ENCODE results near the gene AR. TPM values are rescaled to one million over a fixed set of nuclear protein-coding genes. Genes with fewer than 3 reads are reported as not detected.

The AR gene
- total RNA-seq, 1 experiment from 2014 or later = 1.7 TPM

DNA sequence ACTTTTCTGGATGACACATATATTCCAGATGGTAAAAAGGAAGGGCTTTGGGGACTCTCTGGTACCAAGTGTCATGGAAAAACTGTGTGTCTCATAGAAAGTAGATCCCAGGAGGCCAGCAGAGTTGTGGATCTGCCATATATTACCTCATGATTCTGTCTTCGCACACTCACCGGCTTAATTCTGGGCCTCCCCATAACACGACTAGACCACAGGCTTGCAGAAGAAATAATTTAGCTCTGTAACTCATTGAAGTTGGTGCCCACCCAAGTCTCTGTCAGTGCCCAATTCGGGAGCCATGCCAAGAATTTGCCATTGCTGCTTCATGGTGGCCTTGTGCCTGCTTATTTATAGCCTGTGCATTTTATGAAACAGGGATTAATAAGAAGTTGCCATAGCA lies 104.5 kb downstream of the AR start:
- Histone ChIP-seq H4K20me1 (ENCODE audit: insufficient read depth) (no peaks in the 10 kb centered on the region), H3K27ac (no peak overlapping the region), H3K9me3 (ENCODE audit: insufficient read depth, low read depth) (no peaks in the 10 kb centered on the region), H3K4me1 (replicated peaks; ENCODE audit: insufficient read depth) (no peaks in the 10 kb centered on the region), H3K79me2 (ENCODE audit: low read depth) (no peaks in the 10 kb centered on the region), H3K4me2 (no peak overlapping the region), H3K27me3 (ENCODE audit: insufficient read depth, low read depth) (no peaks in the 10 kb centered on the region), H3K36me3 (ENCODE audit: low read depth) (no peaks in the 10 kb centered on the region), H2AFZ (no peak overlapping the region), H3K9me2 (ENCODE audit: insufficient read depth) (no peaks in the 10 kb centered on the region), H3F3A (ENCODE audit: insufficient read depth, low read depth) (no peaks in the 10 kb centered on the region), H3K4me3 (no peak overlapping the region)
- CTCF ChIA-PET = no interaction called here
- intact Hi-C loops (cut with micrococcal nuclease; ENCODE audit: unreplicated experiment) = no loop called here
- DNase-seq = no peak
- TF ChIP-seq, protein P1, sequence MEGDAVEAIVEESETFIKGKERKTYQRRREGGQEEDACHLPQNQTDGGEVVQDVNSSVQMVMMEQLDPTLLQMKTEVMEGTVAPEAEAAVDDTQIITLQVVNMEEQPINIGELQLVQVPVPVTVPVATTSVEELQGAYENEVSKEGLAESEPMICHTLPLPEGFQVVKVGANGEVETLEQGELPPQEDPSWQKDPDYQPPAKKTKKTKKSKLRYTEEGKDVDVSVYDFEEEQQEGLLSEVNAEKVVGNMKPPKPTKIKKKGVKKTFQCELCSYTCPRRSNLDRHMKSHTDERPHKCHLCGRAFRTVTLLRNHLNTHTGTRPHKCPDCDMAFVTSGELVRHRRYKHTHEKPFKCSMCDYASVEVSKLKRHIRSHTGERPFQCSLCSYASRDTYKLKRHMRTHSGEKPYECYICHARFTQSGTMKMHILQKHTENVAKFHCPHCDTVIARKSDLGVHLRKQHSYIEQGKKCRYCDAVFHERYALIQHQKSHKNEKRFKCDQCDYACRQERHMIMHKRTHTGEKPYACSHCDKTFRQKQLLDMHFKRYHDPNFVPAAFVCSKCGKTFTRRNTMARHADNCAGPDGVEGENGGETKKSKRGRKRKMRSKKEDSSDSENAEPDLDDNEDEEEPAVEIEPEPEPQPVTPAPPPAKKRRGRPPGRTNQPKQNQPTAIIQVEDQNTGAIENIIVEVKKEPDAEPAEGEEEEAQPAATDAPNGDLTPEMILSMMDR (conservative IDR thresholded peaks at IDR 0.05) = no peak
- no peak for TF ChIP-seq EZH2 (IDR thresholded peaks at IDR 0.05; ENCODE audit: low read depth)
- no TSS peak for BruUV-seq (replicated peaks)
- POLR2A ChIA-PET (ENCODE audit: unreplicated experiment) = no interaction called here

- Histone ChIP-seq H3K27me3 (ENCODE audit: insufficient read depth, low read depth) (no peaks in the 10 kb centered on the region), H3K27ac (no peak overlapping the region), H4K20me1 (ENCODE audit: insufficient read depth) (no peaks in the 10 kb centered on the region), H2AFZ (no peak overlapping the region), H3K36me3 (ENCODE audit: low read depth) (no peaks in the 10 kb centered on the region), H3F3A (ENCODE audit: insufficient read depth, low read depth) (no peaks in the 10 kb centered on the region), H3K79me2 (ENCODE audit: low read depth) (no peaks in the 10 kb centered on the region), H3K9me3 (ENCODE audit: insufficient read depth, low read depth) (no peaks in the 10 kb centered on the region), H3K4me2 (no peak overlapping the region), H3K9me2 (ENCODE audit: insufficient read depth) (no peaks in the 10 kb centered on the region), H3K4me1 (replicated peaks; ENCODE audit: insufficient read depth) (no peaks in the 10 kb centered on the region), H3K4me3 (no peak overlapping the region)
- TF ChIP-seq, protein P1 (conservative IDR thresholded peaks at IDR 0.05) = no peak
- TF ChIP-seq EZH2 (IDR thresholded peaks at IDR 0.05; ENCODE audit: low read depth) = no peak
- intact Hi-C loops (cut with micrococcal nuclease; ENCODE audit: unreplicated experiment) = no loop called here
- no peak for DNase-seq
- ChIA-PET CTCF (no interaction called here), POLR2A (ENCODE audit: unreplicated experiment) (no interaction called here)
- BruUV-seq (replicated peaks) = no TSS peak
Measured at GRCh38 chrX:67651437-67652142, 107.8 kb downstream of the AR start.

DNA sequence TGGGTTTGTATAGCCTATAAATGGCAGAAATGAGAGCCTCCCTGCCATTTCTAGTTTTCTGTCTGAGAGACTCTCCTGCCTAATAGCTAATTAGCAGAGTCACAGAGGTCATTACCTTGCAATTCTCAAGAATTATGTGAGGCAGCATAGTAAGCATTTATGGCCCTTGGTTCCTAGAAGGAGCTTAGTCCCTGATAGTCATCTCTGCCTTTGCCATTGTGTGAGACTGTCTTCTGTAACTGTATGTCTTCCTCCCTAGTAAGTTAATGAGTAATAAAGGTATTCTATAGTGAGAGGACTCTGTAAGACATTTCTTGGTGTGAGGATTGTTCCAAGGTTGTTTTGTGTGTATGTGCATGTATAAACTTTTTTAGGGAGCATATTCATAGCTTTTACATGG lies 108.7 kb downstream of the AR start:
- no peak overlapping the region for H3K4me3 ChIP-seq
- H3K9me2 ChIP-seq (ENCODE audit: insufficient read depth) = no peaks in the 10 kb centered on the region
- H3K9me3 ChIP-seq (ENCODE audit: insufficient read depth, low read depth) = no peaks in the 10 kb centered on the region
- TF ChIP-seq, protein P1 (conservative IDR thresholded peaks at IDR 0.05) = no peak
- TF ChIP-seq EZH2 (IDR thresholded peaks at IDR 0.05; ENCODE audit: low read depth) = no peak
- DNase-seq = no peak
- no peak overlapping the region for H2AFZ ChIP-seq
- H3K79me2 ChIP-seq (ENCODE audit: low read depth) = no peaks in the 10 kb centered on the region
- BruUV-seq (replicated peaks) = no TSS peak
- ChIA-PET CTCF (no interaction called here), POLR2A (ENCODE audit: unreplicated experiment) (no interaction called here)
- H3K4me2 ChIP-seq = no peak overlapping the region
- H4K20me1 ChIP-seq (ENCODE audit: insufficient read depth) = no peaks in the 10 kb centered on the region
- H3F3A ChIP-seq (ENCODE audit: insufficient read depth, low read depth) = no peaks in the 10 kb centered on the region
- H3K27me3 ChIP-seq (ENCODE audit: insufficient read depth, low read depth) = no peaks in the 10 kb centered on the region
- H3K27ac ChIP-seq = no peak overlapping the region
- H3K4me1 ChIP-seq (replicated peaks; ENCODE audit: insufficient read depth) = no peaks in the 10 kb centered on the region
- intact Hi-C loops (cut with micrococcal nuclease; ENCODE audit: unreplicated experiment) = no loop called here
- no peaks in the 10 kb centered on the region for H3K36me3 ChIP-seq (ENCODE audit: low read depth)
